ENCODE measurements around the gene RHCE. TPM values are rescaled to one million over a fixed set of nuclear protein-coding genes. Genes with fewer than 3 reads are reported as not detected.
A peak's percentile ranks its signal among the peaks of the same experiment; 100 is the strongest.
"Not testable (repeated sequence)": the region's sequence is repeated elsewhere in the genome, so short reads cannot be mapped to it uniquely, and the experiment has no call there.

Gene RHCE
- total RNA-seq, result 1 to 10 TPM in 1 of 4 donors, under 1 TPM in 2, not detected in 1; 0.33 to 1.5 (median 0.39) TPM

GRCh38 chr1:25420715-25421114 is at the start of gene RHCE:
TSS of gene RHCE (minus strand) at chr1:25420825. CDS start at chr1:25420786, 39 bp downstream.
- not testable (repeated sequence) for H3K4me3 ChIP-seq (replicated peaks in 1 of 3); H3K36me3 ChIP-seq; DNase-seq; H3K4me1 ChIP-seq; H3K27ac ChIP-seq; H3K27me3 ChIP-seq; H3K9me3 ChIP-seq
- intact Hi-C loops (cut with DNase I), result loop anchor here (10.0 kb wide), 1 partner anchor 394 kb away; the partner anchor contains the start of gene MTFR1L
- 77 to 85% methylated on average over 6 to 9 of the region's 9 CpGs for WGBS, 2 donors

GRCh38 chr1:25469177-25469576 is 48.6 kb upstream of the RHCE start:
- H3K9me3 ChIP-seq, result no peaks in the 10 kb centered on the region
- H3K4me1 ChIP-seq, result peaks cover 20 to 22% of the 10 kb centered on the region in 2 donors
- H3K36me3 ChIP-seq, result no peaks in the 10 kb centered on the region
- TF ChIP-seq CTCF (IDR thresholded peaks at IDR 0.05) (no peak), POLR2A (IDR thresholded peaks at IDR 0.05) (no peak)
- WGBS, 2 donors, result 95 to 97% methylated on average over 2 of the region's 2 CpGs
- H3K27ac ChIP-seq, result no peak overlapping the region
- no peak overlapping the region for H3K4me3 ChIP-seq (replicated peaks in 1 of 3)
- intact Hi-C loops (cut with DNase I), result no loop called here
- no peak for DNase-seq
- no peaks in the 10 kb centered on the region for H3K27me3 ChIP-seq

GRCh38 chr1:25468033-25468432 is 47.4 kb upstream of the RHCE start:
- intact Hi-C loops (cut with DNase I), result no loop called here
- peak in 1 of 2 donors; percentile 20 for DNase-seq
- H3K4me1 ChIP-seq, result peaks cover 20 to 22% of the 10 kb centered on the region in 2 donors
- H3K27me3 ChIP-seq, result no peaks in the 10 kb centered on the region
- no peaks in the 10 kb centered on the region for H3K36me3 ChIP-seq
- H3K4me3 ChIP-seq (replicated peaks in 1 of 3), result no peak overlapping the region
- TF ChIP-seq CTCF (IDR thresholded peaks at IDR 0.05), result no peak
- no peaks in the 10 kb centered on the region for H3K9me3 ChIP-seq
- H3K27ac ChIP-seq, result peak overlapping the region in 2 of 3 donors; percentile 9 to 48

- peaks cover 20 to 22% of the 10 kb centered on the region in 2 donors for H3K4me1 ChIP-seq
- no peak overlapping the region for H3K4me3 ChIP-seq (replicated peaks in 1 of 3)
- no peak for DNase-seq
- H3K27ac ChIP-seq, result peak overlapping the region in 2 of 3 donors; percentile 5 to 17
- H3K9me3 ChIP-seq, result no peaks in the 10 kb centered on the region
- no peak for TF ChIP-seq CTCF (IDR thresholded peaks at IDR 0.05)
- 62 to 85% methylated on average over 1 of the region's 1 CpG for WGBS, 2 donors
- H3K36me3 ChIP-seq, result no peaks in the 10 kb centered on the region
- H3K27me3 ChIP-seq, result no peaks in the 10 kb centered on the region
- intact Hi-C loops (cut with DNase I), result no loop called here
These were observed 47.0 kb upstream of the RHCE start for GRCh38 chr1:25467616-25468015.

GRCh38 chr1:25467193-25467592 is 46.6 kb upstream of the RHCE start:
- intact Hi-C loops (cut with DNase I), result no loop called here
- H3K4me3 ChIP-seq (replicated peaks in 1 of 3), result no peak overlapping the region
- peaks cover 20 to 22% of the 10 kb centered on the region in 2 donors for H3K4me1 ChIP-seq
- H3K27ac ChIP-seq, result peak overlapping the region in 2 of 3 donors; percentile 17 to 45
- DNase-seq, result peak in 1 of 2 donors; percentile 5
- H3K9me3 ChIP-seq, result no peaks in the 10 kb centered on the region
- no peak for TF ChIP-seq CTCF (IDR thresholded peaks at IDR 0.05)
- no peak for TF ChIP-seq POLR2A (IDR thresholded peaks at IDR 0.05)
- 56 to 61% methylated on average over 4 of the region's 4 CpGs for WGBS, 2 donors
- no peaks in the 10 kb centered on the region for H3K36me3 ChIP-seq
- no peaks in the 10 kb centered on the region for H3K27me3 ChIP-seq

- DNase-seq, result no peak
- peaks cover 11% of the 10 kb centered on the region in 2 donors for H3K4me1 ChIP-seq
- intact Hi-C loops (cut with DNase I), result no loop called here
- H3K4me3 ChIP-seq (replicated peaks in 1 of 3), result no peak overlapping the region
- H3K27me3 ChIP-seq, result no peaks in the 10 kb centered on the region
- no peaks in the 10 kb centered on the region for H3K9me3 ChIP-seq
- H3K36me3 ChIP-seq, result peaks cover 5 to 8% of the 10 kb centered on the region in 2 donors
- TF ChIP-seq CTCF (IDR thresholded peaks at IDR 0.05) (no peak), POLR2A (IDR thresholded peaks at IDR 0.05) (no peak)
- no peak overlapping the region for H3K27ac ChIP-seq
- 77 to 84% methylated on average over 5 of the region's 5 CpGs for WGBS, 2 donors
These were observed 42.1 kb upstream of the RHCE start for GRCh38 chr1:25462732-25463131.
